Measurements from ENCODE around the gene SLC39A3.
A peak's percentile ranks its signal among the peaks of the same experiment; 100 is the strongest.
"Not testable (repeated sequence)": the region's sequence is repeated elsewhere in the genome, so short reads cannot be mapped to it uniquely, and the experiment has no call there.

Gene SLC39A3

DNA sequence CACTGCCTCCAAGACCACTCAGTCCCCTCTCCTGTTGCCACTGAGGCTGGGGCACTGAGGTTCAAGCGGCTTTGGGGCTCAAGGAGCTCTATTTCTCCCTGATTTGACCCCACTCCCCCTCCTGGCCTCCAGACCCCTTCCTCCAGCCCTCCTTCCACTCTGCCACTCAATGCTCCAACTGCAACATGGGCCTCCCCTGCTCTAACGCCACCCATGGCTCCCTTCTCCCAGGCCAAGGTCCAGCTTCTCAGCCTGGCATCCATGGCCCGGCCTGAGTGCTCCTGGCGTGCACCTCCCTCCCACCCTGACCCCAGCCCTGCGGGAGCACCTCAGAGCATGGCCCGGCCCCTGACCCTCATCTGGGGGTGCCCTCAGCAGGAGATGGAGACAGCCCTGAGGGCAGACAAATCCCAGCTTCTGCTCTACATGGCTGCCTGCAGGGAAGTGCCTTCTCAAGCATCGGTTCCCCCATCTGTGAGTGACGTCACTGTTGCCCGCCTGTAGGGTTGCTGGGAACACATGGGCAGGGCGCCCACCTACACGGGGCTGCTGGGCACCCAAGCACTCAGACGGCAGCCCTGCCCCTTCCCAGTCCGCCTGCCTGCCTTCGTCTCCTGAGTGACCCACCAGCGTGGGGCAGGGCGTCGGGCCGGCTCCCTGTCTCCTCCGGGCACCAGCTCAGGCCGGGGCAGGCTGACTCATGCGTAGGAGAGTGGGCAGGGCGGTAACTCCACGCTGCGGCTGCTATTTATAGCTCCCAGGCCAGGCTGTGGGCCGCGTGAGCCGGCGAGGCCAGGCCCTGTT, 17.1 kb downstream of the SLC39A3 start:
- DNase-seq (ENCODE audit: low spot score): peak; percentile 95

DNA sequence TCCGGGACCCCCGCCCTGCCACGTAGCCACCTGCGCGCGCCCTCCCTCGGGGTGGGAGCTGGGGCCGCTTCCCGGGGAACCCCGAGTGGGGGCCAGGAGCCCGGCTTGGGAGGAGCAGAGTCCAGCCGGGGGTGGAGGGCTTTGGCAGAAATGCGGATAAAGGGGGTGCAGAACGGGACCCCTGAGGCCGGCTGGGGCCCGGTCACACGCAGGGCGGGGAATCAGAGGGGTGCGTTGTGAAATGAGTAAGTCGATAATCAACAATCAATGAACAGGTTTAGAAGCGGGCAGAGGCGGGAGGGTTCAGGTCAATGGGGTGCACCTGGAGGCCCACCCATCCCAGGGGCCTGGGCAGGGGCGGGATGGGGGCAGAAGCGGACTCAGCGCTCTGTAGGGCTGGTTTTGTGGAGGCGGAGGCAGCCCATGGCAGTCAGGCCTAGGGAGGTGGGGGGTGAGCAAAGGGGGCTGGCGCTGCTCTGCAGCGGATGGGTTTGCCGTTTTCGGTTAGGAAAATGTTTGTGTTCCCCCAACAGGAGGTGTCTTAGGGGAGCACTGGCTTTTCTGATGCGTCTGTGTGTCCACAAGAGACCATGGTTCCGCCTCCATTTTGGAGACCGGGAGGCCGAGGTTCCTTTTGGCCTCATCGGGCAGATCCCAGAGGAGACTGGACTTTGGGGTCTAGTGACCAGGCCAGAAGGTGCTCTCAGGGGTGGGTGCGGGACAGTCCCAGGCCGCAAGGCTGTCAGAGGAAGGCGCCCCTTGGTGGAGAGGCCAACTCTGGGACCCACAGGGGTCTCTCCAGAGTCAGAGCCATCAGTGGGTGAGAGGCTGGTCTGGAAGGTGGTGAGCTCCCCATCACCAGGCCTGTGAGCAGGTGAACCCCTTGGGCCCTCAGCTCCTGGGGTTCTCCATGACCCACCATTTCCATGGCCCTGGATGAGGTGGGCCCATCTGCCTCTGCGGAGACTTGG, 18.0 kb downstream of the SLC39A3 start:
- DNase-seq (ENCODE audit: low spot score): no peak

DNA sequence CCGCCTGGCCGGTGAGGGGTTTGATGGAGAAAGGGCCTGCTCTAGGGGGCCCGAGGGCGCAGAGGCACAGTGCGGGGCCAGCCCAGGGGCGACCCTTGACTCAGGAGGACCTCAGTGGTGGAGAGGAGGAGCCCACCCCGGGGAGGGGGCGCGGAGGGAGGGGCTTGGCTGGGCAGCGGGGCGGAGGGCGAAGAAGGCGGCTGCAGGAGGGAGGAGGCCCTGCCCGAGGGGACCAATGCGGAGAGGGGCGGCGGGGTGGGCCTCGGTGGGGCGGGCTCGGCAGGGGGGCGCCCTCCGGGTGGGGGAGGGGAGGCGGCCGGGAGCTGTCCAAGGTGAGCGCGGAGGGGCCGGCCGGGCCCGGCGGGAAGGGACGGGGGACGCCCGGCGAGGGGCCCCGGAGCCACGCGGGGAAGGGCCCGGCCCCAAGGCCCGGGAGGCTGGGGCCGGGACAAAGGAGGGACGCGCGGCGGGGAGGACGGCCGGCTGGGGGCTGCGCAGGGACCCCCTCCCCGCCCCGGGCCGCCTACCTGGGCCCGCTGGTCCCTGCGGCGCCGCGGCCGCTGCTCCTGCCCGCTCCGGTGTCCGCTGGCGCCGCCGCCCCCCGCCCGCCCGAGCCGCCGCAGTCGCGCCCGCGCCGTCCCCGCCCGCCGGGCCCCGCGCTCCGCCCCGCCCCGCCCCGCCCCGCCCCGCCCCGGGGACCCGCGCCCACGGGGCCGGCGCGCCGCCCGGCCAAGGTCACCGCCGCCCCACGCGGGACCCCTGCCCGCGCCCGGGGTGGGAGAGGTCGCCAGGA, 18.8 kb downstream of the SLC39A3 start, which contains the start of gene DIRAS1:
Gene DIRAS1 (minus strand): TSS at position 596 of the 793 bp plus-strand sequence. CDS start 3,566 bp downstream, outside the sequence.
- peak; percentile 61 for DNase-seq (ENCODE audit: low spot score)

DNA sequence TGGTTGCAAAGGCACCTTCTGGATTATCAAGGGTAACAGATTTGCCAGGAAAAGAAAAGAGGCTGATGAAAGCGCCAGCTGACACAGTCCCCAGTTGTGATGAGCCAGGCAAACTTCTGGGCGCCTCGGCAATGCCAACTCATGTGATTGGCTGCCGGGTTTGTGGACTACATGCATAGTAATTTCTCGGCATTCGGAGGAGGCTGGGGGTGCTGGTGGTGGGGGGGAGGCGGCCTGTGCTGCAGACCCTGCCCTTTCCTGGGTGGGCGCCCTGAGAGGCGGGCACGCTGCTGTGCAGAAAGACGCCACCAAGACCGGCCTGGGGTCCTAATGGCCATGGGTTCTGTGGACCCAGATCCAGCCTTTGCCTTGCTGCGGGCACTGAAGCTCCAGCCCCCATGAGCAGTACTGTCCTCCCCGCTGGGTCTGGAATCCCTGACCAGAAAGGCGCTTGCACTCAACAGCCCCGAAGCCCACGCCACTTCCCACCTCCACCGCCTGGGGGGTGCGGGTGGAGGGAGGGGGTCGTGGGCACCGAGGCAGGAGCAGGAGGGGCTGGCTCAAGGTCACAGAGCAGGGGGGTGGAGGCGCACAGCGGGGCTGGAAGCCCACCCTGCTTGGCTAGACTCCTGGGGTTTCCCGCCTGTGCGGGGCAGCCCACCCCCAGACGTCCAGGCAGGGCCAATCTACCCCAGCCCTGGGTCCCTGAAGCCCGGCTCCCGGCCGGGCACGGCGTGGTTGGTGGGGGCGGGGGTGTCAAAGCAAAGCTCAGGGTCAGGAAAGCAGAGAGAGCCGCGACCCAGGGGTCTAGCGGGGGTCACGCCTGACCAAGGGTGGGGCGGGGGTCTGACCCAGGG, 19.7 kb downstream of the SLC39A3 start:
- peak; percentile 90 for DNase-seq (ENCODE audit: low spot score)

DNA sequence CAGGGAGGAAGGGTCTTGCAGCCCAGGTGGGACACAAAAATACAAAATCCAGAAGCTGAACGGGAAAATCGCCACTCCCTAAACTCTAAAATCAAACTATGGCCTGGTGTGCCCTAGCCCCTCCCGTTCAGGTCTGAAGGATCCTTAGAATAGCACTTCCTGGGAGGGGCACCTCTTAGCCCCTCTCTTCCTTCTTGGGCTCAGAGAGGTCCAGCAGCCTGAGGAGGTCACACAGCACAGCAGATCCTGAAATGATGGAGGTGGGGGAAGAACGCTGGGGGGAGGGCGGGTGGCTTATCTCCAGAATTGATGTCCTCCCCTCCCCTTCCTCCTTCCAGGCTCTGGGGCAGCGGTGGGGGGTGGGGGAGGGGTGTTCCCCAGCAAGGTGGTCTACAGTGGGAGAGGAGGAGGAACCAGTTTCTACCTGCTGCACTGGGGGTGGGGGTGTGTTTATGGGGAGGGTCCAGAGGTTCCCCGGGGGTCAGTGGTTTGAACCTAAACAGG, 20.5 kb downstream of the SLC39A3 start:
- DNase-seq (ENCODE audit: low spot score): no peak

DNA sequence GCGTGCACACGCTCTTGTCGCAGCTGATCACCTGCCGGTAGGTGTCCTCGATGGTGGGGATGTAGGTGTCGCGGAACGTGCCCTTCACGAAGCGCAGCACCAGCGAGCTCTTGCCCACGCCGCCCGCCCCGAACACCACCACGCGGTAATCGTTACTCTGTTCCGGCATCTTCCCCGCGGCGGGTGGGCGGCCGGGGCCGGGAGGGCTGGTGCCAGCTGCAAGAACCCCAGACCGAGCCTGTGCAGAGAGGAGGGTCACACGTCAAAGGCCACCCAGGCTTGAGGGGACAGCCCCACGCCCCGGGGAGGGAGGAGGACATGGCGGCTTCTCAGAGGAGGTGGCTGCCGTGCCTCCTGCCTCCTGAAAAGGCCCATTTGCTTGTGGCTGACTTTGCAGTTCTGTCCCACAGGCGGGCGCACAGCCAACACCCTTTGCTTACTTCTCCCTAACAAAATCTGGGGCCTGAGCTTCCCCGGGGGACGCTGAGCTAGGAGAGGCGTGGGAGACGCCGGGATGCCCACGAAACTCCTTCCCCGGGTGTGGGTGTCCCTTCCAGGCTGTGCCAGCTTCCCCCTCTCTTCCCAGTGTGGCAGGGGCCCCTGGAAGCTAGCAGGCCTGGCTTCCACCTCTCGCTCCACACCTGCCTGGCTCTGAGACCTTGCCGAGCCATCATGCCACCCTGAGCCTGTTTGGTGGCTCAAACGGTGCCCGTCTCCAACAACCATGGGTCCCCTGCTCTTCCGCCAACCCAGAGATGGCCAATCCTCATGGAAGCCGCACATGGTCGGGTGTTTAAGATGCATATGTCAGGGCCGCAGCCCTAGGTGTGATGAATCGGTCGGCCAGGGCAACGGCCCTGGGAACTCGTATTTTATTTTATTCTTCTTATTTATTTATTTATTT, 21.9 kb downstream of the SLC39A3 start:
- no peak for DNase-seq (ENCODE audit: low spot score)

DNA sequence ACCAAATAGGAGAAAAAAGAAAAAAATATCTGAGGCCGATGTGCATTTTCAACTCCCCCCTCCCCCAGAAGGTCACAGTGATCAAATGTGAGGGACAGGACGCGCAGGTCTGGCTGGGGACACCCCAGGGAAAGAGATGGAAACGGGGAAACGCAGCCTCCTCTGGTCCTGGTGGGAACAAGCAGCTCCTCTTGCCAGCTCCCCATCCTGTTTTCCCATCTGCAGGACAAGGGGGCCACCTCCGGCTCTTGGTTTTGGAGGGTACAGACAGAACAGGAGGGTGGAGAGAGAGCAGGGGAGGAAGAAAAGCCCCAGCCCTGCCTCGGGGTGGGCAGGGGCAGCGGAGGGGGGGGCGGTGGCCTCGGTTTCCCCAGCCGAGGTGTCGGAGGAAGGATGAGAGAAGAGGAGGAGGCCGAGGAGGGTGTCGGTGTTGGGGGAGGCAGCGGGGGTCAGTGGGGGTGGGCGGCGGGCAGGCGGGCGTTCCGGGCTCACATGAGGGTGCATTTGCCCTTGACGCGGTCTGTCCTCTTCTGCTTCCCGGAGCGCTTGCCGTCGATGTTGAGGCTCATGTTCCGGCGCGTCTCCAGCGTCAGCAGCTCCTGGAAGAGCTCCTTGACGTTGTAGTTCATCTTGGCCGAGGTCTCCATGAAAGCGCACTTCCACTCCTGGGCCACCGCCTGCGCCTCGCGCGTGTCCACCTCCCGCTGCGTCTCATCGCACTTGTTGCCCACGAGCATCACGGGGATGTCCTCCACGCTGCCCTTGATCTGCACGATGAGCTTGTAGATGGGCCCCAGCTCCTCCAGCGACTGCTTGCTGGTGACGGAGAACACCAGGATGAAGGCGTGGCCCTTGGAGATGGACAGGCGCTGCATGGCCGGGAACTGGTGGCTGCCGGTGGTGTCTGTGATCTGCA, 22.8 kb downstream of the SLC39A3 start:
- DNase-seq (ENCODE audit: low spot score): no peak

DNA sequence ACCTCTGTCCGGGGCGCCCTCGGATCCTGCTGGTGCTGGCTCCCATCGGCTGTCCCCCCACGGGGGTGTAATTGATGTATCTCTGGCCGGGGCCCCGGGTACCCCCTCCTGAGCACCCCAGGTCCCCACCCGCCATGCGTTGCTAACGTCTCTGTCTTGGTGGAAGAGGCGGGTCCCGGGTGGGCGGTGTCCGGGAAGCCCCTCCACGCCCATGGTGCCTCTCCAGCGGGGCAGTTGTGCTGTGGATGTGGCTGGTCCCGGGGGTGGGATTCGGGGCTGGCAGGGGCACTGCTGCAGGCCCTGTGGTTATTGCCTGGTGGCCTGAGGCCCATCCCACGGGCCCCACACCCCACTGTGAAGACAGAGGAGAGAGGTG, 23.6 kb downstream of the SLC39A3 start:
- no peak for DNase-seq (ENCODE audit: low spot score)

DNA sequence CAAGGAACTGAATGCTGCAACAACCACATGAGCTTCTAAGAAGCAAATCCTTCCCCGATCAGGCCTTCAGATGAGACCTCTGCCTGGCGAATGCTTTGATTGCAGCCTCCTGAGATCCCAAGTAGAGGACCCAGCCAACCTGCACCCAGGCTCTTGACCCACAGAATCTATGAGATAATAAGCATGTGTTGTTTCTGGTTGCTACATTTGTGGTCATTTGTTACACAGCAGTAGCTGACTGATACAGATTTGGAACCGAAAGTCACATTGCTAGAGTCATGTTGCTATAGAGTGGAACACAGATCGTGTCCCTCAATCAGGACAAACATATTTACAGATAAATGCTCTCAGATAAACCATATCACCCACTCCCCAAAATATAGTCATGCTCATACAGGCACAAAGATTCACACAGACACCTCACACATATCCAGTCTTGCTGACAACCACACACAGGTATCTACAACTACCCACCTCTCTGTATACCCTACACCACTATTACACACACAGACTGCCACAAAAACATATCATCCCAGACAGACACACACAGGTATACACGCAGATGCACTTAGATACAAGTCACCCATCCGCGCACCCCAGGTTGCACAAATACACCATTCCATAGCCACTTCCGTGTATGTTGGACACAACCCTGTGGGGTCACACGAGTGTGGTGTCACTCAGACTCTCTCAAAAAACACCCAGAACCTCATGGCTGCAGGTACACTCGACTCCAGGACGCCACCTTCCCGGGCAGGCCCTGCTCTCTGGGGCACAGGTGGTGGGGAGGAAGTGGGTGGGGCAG, 24.1 kb downstream of the SLC39A3 start:
- no peak for DNase-seq (ENCODE audit: low spot score)

DNA sequence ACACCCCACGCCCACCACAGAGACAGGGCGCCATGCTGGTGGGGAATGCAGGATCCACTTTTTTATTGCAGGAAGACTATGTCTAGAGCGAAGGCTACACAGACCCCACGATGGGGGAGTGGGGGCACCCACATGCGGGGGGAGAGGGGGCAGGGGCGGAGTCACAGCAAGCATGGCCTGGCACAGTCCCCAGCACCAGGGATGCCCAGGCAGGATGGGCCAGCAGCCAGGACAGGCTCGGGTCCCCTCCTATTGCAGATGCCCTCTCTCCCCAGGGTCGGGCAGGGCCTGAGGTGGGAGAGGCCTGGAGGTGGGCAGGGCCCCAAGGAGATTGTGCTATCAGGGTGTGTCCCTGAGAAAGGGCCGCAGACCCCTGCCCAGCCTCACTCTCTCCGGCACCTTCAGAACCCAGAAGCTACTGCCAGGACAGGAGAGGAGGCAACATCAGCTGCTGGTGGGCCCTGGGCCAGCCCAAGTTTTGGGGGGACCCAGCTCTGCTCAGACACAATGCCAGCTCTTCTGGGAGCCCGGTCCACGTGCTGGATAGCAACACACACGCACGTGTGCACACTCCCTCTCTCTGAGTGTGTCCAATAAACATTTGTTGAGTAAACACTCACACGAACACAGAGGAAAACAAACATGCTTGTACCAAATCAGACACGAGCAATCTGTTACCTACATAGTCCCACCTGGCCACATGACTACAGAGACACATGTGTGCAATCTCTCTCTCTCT, 25.1 kb downstream of the SLC39A3 start:
- DNase-seq (ENCODE audit: low spot score): no peak

DNA sequence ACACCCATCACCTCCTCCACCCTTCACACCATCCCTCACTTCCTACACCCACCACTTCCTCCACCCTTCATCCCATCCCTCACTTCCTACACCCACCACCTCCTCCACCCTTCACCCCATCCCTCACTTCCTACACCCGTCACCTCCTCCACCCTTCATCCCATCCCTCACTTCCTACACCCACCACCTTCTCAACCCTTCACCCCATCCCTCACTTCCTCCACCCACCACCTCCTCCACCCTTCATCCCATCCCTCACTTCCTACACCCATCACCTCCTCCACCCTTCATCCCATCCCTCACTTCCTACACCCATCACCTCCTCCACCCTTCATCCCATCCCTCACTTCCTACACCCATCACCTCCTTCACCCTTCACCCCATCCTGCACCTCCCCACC, 25.7 kb downstream of the SLC39A3 start:
- DNase-seq (ENCODE audit: low spot score): not testable (repeated sequence)

DNA sequence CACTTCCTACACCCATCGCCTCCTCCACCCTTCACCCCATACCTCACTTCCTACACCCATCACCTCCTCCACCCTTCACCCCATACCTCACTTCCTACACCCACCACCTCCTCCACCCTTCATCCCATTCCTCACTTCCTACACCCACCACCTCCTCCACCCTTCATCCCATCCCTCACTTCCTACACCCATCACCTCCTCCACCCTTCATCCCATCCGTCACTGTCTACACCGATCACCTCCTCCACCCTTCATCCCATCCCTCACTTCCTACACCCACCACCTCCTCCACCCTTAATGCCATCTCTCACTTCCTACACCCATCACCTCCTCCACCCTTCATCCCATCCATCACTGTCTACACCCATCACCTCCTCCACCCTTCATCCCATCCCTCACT, 26.6 kb downstream of the SLC39A3 start:
- DNase-seq (ENCODE audit: low spot score): not testable (repeated sequence)

DNA sequence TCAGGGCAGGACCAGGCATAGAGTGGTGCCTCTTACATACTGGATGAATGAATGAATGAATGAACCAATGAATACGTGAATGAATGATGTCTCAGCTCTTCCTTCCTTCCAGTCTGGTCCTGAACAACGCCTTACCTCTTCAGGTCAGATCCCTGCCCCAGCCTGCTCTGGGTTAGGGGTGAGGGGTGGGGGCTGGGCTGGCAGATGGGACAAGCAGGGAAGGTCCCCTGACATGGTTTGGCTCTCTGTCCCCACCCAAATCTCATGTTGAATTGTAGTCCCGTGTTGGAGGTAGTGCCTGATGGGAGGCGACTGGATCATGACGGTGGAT, 28.0 kb downstream of the SLC39A3 start:
- DNase-seq (ENCODE audit: low spot score): no peak

DNA sequence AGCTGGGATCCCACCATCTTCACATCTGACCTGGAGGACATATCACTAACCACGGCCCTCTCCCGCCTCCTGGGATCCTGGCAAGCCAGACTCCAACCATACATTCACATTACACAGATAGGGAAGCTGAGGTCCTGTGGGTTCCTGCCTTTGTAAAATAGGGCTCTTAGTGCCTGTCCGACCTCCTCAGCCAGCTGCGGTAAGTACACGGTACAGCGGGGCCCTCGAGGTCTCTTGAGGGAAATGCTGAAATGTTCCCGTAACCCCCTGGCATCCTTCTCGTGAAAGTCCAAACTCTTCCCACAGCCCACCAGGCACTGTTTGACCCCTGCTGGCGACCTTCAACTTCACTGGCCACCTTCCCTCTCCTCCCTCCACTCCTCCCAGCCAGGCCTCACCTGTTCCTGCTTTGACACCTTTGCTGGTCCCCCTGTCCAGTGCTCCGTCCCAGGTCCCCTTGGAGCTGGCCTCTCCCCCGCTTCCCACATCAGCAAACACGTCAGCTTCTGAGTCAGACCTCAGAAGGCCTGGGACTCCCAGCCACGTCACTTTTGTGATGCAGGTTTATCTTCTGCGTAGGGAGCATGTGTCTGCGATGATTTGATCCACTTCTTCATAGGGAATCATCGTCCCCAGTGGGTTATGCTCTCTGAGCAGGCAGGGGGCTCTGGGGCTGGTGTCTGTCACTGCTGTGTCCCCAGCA, 28.5 kb downstream of the SLC39A3 start:
- DNase-seq (ENCODE audit: low spot score): peak; percentile 80

DNA sequence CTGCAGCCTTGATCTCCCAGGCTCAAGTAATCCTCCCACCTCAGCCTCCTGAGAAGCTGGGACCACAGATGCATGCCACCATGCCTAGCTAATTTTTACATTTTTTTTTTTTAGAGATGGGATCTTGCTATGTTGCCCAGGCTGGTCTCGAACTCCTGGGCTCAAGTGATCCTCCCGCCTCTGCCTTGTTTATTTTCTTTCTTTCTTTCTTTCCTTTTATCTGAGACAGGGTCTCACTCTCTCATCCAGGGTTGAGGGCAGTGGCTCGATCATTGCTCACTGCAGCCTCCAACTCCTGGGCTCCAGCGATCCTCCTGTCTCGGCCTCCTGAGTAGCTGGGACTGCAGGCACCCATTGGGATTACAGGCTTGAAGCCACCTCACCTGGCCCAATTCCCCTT, 33.6 kb downstream of the SLC39A3 start:
- DNase-seq (ENCODE audit: low spot score): no peak

DNA sequence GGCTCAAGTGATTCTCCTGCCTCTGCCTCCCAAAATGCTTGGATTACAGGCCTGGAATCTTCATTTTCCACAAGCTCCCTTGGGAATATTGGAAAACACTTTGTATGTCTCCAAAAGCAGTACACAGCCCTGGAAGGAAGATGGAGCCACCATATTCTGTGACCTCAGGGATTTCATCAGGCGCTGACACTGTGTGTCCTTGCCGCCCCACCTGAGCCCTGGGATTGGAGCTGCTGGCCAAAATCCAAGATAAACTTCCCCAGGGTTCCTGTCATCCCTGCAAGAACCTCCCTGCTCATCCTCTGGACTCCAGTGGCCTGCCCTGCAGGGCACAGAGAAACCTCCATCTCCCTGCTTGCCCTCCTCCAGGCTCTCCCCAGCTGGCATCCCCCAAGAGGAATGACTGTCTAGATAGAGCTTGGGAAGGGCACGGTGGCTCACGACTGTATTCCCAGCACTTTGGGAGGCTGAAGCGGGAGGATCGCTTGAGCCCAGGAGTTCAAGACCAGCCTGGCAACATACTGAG, 36.1 kb downstream of the SLC39A3 start:
- DNase-seq (ENCODE audit: low spot score): no peak

DNA sequence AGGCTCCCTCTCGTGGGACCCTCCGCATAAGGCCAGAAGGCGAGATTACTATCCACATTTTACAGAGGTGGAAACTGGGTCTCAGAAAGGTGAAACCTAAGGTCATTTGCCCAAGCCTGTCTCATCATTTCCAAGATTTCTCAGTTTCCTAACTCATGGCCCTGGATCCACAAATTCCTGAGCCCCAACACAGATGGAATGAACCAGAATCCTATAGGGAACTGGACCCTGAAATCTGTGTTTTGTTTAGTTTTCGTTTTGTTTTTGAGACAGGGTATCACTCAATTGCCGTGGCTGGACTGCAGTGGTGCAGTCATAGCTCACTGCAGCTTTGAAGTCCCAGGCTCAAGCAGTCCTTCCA, 36.8 kb downstream of the SLC39A3 start:
- no peak for DNase-seq (ENCODE audit: low spot score)

Data from AG08396 (cell line).